Endothelial cell (in vitro differentiated cells): ENCODE data around the gene RUSF1. TPM values are rescaled to one million over a fixed set of nuclear protein-coding genes. Genes with fewer than 3 reads are reported as not detected.
A peak's percentile ranks its signal among the peaks of the same experiment; 100 is the strongest.

Source experiments
- DNase-seq: peaks from one replicate; pipeline ENCODE4 v3.0.0; 2021; ENCODE audit warnings: low spot score
- H3K27ac Mint-ChIP-seq: one replicate; pipeline ENCODE4 v1.8.0; 2021; ENCODE audit warnings: mixed read lengths, inconsistent platforms; ENCODE audit not compliant: unreplicated experiment
- H3K27me3 Mint-ChIP-seq: one replicate; pipeline ENCODE4 v1.8.0; 2021; ENCODE audit warnings: mild to moderate bottlenecking, moderate library complexity, mixed read lengths, inconsistent platforms; ENCODE audit not compliant: unreplicated experiment
- H3K36me3 Mint-ChIP-seq: one replicate; pipeline ENCODE4 v1.8.0; 2021; ENCODE audit warnings: mild to moderate bottlenecking, low read depth, mixed read lengths, inconsistent platforms; ENCODE audit not compliant: unreplicated experiment
- H3K4me1 Mint-ChIP-seq: one replicate; pipeline ENCODE4 v1.8.0; 2021; ENCODE audit warnings: mild to moderate bottlenecking, mixed read lengths, inconsistent platforms; ENCODE audit not compliant: unreplicated experiment
- H3K4me3 Mint-ChIP-seq: one replicate; pipeline ENCODE4 v1.8.0; 2021; ENCODE audit warnings: mild to moderate bottlenecking, mixed read lengths, inconsistent platforms; ENCODE audit not compliant: unreplicated experiment
- H3K9me3 Mint-ChIP-seq: one replicate; pipeline ENCODE4 v1.8.0; 2021; ENCODE audit warnings: mixed read lengths, inconsistent platforms; ENCODE audit not compliant: unreplicated experiment
- total RNA-seq: library from RNA; stranded (reverse); fragmentation: NEBNext Ultra II Directional; extraction: Animal tissue kit (Norgen Biotek cat#: 25700); gene quantifications from one replicate; pipeline ENCODE4 v1.2.1, GENCODE V29; 2021; ENCODE audit not compliant: unreplicated experiment
- TF ChIP-seq, protein P1 (sequence below): fragments of 200-600 bp; sonication (generic); IDR thresholded peaks from one replicate; pipeline ENCODE4 v1.5.0; 2021; ENCODE audit warnings: antibody characterized with exemption; ENCODE audit not compliant: unreplicated experiment

The RUSF1 gene
- total RNA-seq, 1 donor from 2014 or later: 54.2 TPM

DNA sequence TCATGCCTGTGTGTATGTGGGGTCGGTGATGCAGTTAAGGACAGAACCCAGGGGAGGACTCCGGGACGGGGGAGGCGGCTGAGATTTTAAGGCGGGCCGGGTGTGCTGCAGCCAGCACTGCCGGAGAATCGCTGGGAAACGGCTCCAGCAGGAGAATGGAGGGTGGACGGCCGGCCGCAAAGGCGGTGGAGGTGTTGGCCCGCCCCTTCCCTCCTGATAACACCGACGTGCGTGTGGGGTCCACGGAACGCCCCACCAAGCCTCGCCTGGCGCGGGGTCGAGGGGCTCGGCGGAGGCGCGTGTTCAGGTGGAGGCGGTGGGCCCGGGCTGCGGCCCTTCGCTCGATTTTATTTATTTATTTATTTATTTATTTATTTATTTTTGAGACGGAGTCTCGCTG lies 66.2 kb downstream of the RUSF1 start:
- peak overlapping the region; percentile 61 for H3K27ac Mint-ChIP-seq

DNA sequence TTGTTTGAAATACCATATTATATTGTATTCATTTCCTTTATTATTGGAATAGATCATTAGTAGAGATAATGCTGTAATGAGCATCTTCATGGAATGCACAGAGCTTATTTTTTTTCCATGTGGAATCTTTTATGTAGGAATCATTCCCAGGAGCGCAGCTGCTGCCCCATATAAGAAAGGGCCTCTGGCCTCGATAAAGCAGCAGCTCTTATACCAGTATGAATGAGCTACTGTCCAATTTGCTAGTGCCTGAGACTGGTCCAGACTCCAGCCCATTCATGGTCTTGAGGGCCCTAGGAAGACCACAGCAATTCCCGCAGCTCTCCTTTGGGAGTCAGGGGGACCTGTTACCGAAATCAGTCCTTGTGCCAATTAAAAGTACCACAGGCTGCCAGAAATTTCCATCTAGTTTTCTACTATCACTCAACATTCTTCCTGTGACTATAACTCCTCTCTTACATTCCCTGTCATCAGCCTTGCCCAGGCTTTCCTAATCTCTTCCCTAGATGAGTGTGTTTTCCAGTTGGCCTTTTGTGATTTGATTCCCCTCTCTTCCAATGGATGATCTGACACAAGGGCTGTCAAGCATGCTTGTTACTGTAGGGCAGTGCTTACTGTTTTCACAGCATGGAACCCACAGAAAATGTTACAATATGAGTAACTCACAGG lies 67.5 kb downstream of the RUSF1 start:
- no peak for DNase-seq
- H3K36me3 Mint-ChIP-seq: no peaks in the 10 kb centered on the region
- no peaks in the 10 kb centered on the region for H3K9me3 Mint-ChIP-seq
- H3K4me3 Mint-ChIP-seq: no peak overlapping the region
- TF ChIP-seq, protein P1, sequence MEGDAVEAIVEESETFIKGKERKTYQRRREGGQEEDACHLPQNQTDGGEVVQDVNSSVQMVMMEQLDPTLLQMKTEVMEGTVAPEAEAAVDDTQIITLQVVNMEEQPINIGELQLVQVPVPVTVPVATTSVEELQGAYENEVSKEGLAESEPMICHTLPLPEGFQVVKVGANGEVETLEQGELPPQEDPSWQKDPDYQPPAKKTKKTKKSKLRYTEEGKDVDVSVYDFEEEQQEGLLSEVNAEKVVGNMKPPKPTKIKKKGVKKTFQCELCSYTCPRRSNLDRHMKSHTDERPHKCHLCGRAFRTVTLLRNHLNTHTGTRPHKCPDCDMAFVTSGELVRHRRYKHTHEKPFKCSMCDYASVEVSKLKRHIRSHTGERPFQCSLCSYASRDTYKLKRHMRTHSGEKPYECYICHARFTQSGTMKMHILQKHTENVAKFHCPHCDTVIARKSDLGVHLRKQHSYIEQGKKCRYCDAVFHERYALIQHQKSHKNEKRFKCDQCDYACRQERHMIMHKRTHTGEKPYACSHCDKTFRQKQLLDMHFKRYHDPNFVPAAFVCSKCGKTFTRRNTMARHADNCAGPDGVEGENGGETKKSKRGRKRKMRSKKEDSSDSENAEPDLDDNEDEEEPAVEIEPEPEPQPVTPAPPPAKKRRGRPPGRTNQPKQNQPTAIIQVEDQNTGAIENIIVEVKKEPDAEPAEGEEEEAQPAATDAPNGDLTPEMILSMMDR: no peak
- H3K27me3 Mint-ChIP-seq: peaks cover 2% of the 10 kb centered on the region
- H3K27ac Mint-ChIP-seq: no peak overlapping the region
- peaks cover 7% of the 10 kb centered on the region for H3K4me1 Mint-ChIP-seq

More for the DNA sequence above, 66.2 kb downstream of the RUSF1 start:
- TF ChIP-seq, protein P1: no peak
- no peaks in the 10 kb centered on the region for H3K9me3 Mint-ChIP-seq
- H3K4me3 Mint-ChIP-seq: peak overlapping the region; percentile 89
- no peak for DNase-seq
- H3K27me3 Mint-ChIP-seq: peaks cover 4% of the 10 kb centered on the region
- no peaks in the 10 kb centered on the region for H3K36me3 Mint-ChIP-seq
- H3K4me1 Mint-ChIP-seq: peaks cover 7% of the 10 kb centered on the region

DNA sequence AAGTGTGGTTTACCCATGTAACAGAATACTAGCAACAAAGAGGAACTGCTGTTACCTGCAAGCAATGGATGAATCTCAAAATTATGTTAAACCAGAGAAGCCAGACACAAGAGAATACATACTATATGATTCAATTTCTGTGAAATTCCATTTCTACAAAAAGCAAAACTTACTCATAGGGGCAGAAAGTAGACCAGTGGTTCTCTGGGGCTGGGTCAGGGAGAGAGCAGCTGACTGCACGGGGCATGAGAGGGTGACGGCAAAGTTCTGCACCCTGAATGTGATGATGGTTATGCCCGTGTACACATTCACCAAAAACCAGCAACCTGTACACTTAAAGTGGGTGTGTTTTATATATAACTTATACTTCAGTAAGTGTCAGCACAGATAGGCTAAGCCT lies 68.7 kb downstream of the RUSF1 start:
- no peaks in the 10 kb centered on the region for H3K36me3 Mint-ChIP-seq
- H3K4me3 Mint-ChIP-seq: no peak overlapping the region
- peaks cover 7% of the 10 kb centered on the region for H3K4me1 Mint-ChIP-seq
- peaks cover 2% of the 10 kb centered on the region for H3K27me3 Mint-ChIP-seq
- H3K27ac Mint-ChIP-seq: no peak overlapping the region
- TF ChIP-seq, protein P1: no peak
- no peaks in the 10 kb centered on the region for H3K9me3 Mint-ChIP-seq
- no peak for DNase-seq

Other genes starting within 250 kb of the RUSF1 start
- 0.74 TPM for gene ITGAM, start 248.4 kb downstream of the RUSF1 start, total RNA-seq
- not detected for gene ITGAX, start 153.2 kb downstream of the RUSF1 start, total RNA-seq
- not detected for gene ITGAD, start 115.1 kb downstream of the RUSF1 start, total RNA-seq
- not detected for gene COX6A2, start 80.0 kb downstream of the RUSF1 start, total RNA-seq
- 2.5 TPM for gene ZNF843, start 65.6 kb downstream of the RUSF1 start, total RNA-seq
- 15.9 TPM for gene ARMC5, start 48.9 kb downstream of the RUSF1 start, total RNA-seq
- 42.5 TPM for gene TGFB1I1, start 36.2 kb downstream of the RUSF1 start, total RNA-seq
- not detected for gene SLC5A2, start 25.3 kb downstream of the RUSF1 start, total RNA-seq
- gene AHSP, start 19.5 kb upstream of the RUSF1 start, total RNA-seq: not detected